AG20443 (cell line): Measurements from ENCODE around the gene OR2T8.

Experiments used
- DNase-seq: peaks from one replicate; pipeline ENCODE4 v3.0.0; 2012; ENCODE audit warnings: low spot score, mixed read lengths

The OR2T8 gene

GRCh38 chr1:247919952-247920351 lies at the start of gene OR2T8:
OR2T8 (plus strand) TSS chr1:247920252; CDS start chr1:247921018, 766 bp downstream.
- no peak for DNase-seq

- no peak for DNase-seq
Observed at GRCh38 chr1:247883346-247883745, 36.7 kb upstream of the OR2T8 start.

- no peak for DNase-seq
Observed at GRCh38 chr1:247884797-247885413, 35.1 kb upstream of the OR2T8 start.

- no peak for DNase-seq
Observed at GRCh38 chr1:247895163-247895637, 24.9 kb upstream of the OR2T8 start, which contains the start of gene OR2W3. OR2W3 (plus strand) TSS chr1:247895587; CDS start chr1:247895587, 0 bp downstream.

GRCh38 chr1:247895976-247896375 lies 24.1 kb upstream of the OR2T8 start:
- DNase-seq: no peak

GRCh38 chr1:247904122-247904521 lies 15.9 kb upstream of the OR2T8 start:
- DNase-seq: no peak

- DNase-seq: no peak
Observed at GRCh38 chr1:247905181-247905580, 14.9 kb upstream of the OR2T8 start.

GRCh38 chr1:247905910-247906503 lies 14.0 kb upstream of the OR2T8 start:
- DNase-seq: no peak

GRCh38 chr1:247906504-247907047 lies 13.5 kb upstream of the OR2T8 start:
- DNase-seq: no peak

- DNase-seq: no peak
Observed at GRCh38 chr1:247908766-247909165, 11.3 kb upstream of the OR2T8 start.

GRCh38 chr1:247913786-247914185 lies 6.3 kb upstream of the OR2T8 start:
- no peak for DNase-seq

- no peak for DNase-seq
Observed at GRCh38 chr1:247914941-247915662, 5.0 kb upstream of the OR2T8 start.

- no peak for DNase-seq
Observed at GRCh38 chr1:247923941-247924340, 3.9 kb downstream of the OR2T8 start.

- DNase-seq: no peak
Observed at GRCh38 chr1:247924868-247925267, 4.8 kb downstream of the OR2T8 start, which contains the start of gene OR2AJ1. OR2AJ1 (plus strand) TSS chr1:247924889; CDS start chr1:247933769, 8,880 bp downstream.

GRCh38 chr1:247933989-247934388 lies 13.9 kb downstream of the OR2T8 start:
- no peak for DNase-seq

GRCh38 chr1:247935781-247936180 lies 15.7 kb downstream of the OR2T8 start:
- DNase-seq: no peak

GRCh38 chr1:247936415-247936814 lies 16.4 kb downstream of the OR2T8 start:
- DNase-seq: no peak

- DNase-seq: peak; percentile 10
Observed at GRCh38 chr1:247936965-247937734, 17.1 kb downstream of the OR2T8 start.

GRCh38 chr1:247942624-247943023 lies 22.6 kb downstream of the OR2T8 start:
- DNase-seq: no peak

- DNase-seq: no peak
Observed at GRCh38 chr1:247948558-247948957, 28.5 kb downstream of the OR2T8 start, which contains the start of gene OR2L8. OR2L8 (plus strand) TSS chr1:247948858; CDS start chr1:247948858, 0 bp downstream.

GRCh38 chr1:247953408-247953807 lies 33.4 kb downstream of the OR2T8 start:
- DNase-seq: no peak

- no peak for DNase-seq
Observed at GRCh38 chr1:247961791-247962190, 41.7 kb downstream of the OR2T8 start.
